T-helper 2 cell treated with Interferon-gamma antibody and Interleukin-4, amounts not matched to agents 5 μg/mL and 100 μg/mL, for 36 hours (primary cell): ENCODE data around the gene PSG1.
"Not testable (repeated sequence)": the region's sequence is repeated elsewhere in the genome, so short reads cannot be mapped to it uniquely, and the experiment has no call there.

Experiments used
- DNase-seq: peaks from one replicate; pipeline ENCODE4 v3.0.0; 2021; ENCODE audit warnings: low spot score
- H3K27ac Mint-ChIP-seq: one replicate; pipeline ENCODE4 v1.8.0; 2021; ENCODE audit warnings: mild to moderate bottlenecking, mixed read lengths
- H3K27me3 Mint-ChIP-seq: one replicate; pipeline ENCODE4 v1.8.0; 2021; ENCODE audit warnings: low read depth, mixed read lengths
- H3K36me3 Mint-ChIP-seq: one replicate; pipeline ENCODE4 v1.8.0; 2021; ENCODE audit warnings: low read depth, mixed read lengths
- H3K4me1 Mint-ChIP-seq: one replicate; pipeline ENCODE4 v1.8.0; 2021; ENCODE audit warnings: low read depth, mixed read lengths
- H3K4me3 Mint-ChIP-seq: one replicate; pipeline ENCODE4 v1.8.0; 2022; ENCODE audit warnings: mild to moderate bottlenecking, moderate library complexity, mixed read lengths
- H3K9me3 Mint-ChIP-seq: one replicate; pipeline ENCODE4 v1.8.0; 2021; ENCODE audit warnings: mixed read lengths

The PSG1 gene

GRCh38 chr19:42879613-42880012 lies at the start of gene PSG1:
Gene PSG1 (minus strand): TSS chr19:42879713. CDS start chr19:42879581, 132 bp downstream.
- no peaks in the 10 kb centered on the region for H3K9me3 Mint-ChIP-seq
- no peaks in the 10 kb centered on the region for H3K27me3 Mint-ChIP-seq
- H3K27ac Mint-ChIP-seq: no peak within 1 kb of the TSS
- no peaks in the 10 kb centered on the region for H3K4me1 Mint-ChIP-seq
- H3K36me3 Mint-ChIP-seq: no peaks in the 10 kb centered on the region
- H3K4me3 Mint-ChIP-seq: no peak within 1 kb of the TSS
- DNase-seq: no peak

DNA sequence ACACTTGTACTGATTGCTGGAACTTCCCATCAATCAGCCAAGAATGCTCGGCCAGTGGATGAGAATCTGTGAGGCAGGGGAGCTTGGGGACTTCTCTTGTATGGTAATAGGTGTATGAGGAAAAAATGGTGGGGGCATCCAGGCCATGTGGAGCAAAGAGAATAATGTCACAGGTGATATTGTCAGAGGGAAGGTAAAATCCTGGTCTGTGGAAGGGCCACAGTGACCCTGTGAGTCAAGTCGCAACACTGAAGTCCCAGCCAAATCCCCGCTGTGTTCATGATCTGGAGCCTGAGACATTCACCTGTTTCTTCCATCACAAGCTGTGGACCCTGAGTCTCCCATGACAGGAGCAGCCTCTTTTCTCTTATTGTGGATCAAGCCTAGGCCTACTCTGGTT lies 49.4 kb upstream of the PSG1 start:
- Mint-ChIP-seq H3K4me3 (no peak overlapping the region), H3K27ac (no peak overlapping the region), H3K9me3 (no peaks in the 10 kb centered on the region), H3K36me3 (no peaks in the 10 kb centered on the region), H3K27me3 (peaks cover 2% of the 10 kb centered on the region), H3K4me1 (no peaks in the 10 kb centered on the region)
- DNase-seq: no peak

DNA sequence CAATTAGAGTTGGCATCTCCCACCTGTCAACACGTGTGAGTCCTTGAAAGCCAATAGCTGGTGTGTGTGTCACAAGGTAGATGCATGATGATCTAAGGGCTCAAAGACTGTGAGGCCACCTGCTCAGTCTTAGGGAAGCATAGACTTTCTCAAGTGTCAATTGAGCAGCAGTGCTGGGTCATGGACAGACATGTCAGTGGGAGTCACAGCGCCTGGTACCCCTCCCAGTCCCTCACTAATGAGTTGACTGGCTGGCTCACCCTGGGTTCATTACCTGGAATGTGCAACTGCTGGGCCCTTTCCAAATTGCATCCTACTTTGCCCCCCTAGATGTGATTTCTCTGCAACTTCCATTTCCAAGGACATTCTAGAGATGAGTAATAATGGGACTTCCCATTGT lies 47.3 kb upstream of the PSG1 start:
- no peaks in the 10 kb centered on the region for H3K4me1 Mint-ChIP-seq
- H3K4me3 Mint-ChIP-seq: no peak overlapping the region
- H3K27ac Mint-ChIP-seq: no peak overlapping the region
- H3K36me3 Mint-ChIP-seq: no peaks in the 10 kb centered on the region
- no peaks in the 10 kb centered on the region for H3K9me3 Mint-ChIP-seq
- no peak for DNase-seq
- H3K27me3 Mint-ChIP-seq: peaks cover 2% of the 10 kb centered on the region

GRCh38 chr19:42923106-42923505 lies 43.6 kb upstream of the PSG1 start:
- DNase-seq, H3K9me3 Mint-ChIP-seq, H3K4me3 Mint-ChIP-seq, H3K27ac Mint-ChIP-seq, H3K4me1 Mint-ChIP-seq, H3K27me3 Mint-ChIP-seq, H3K36me3 Mint-ChIP-seq: not testable (repeated sequence)

GRCh38 chr19:42920971-42921370 lies 41.5 kb upstream of the PSG1 start:
- not testable (repeated sequence) for H3K36me3 Mint-ChIP-seq, H3K9me3 Mint-ChIP-seq, H3K27me3 Mint-ChIP-seq, H3K27ac Mint-ChIP-seq, DNase-seq, H3K4me3 Mint-ChIP-seq, H3K4me1 Mint-ChIP-seq

DNA sequence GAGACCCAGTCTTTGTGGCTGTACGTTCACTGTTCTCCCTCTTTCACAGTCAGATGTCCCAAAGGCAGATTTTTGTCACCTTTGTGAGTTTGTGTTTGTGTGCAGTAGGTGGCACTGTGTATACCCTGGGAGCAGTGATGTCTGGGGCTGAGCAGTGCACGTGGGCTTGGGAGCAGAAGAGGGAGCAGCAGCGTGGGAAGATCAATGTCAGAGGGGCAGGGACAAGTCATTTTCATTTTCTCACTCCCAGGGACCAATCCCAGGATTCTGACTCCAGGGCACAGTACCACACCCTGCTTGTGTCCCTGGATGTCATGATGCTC lies 40.2 kb upstream of the PSG1 start:
- Mint-ChIP-seq H3K27ac (no peak overlapping the region), H3K4me3 (no peak overlapping the region), H3K27me3 (no peaks in the 10 kb centered on the region), H3K4me1 (no peaks in the 10 kb centered on the region), H3K36me3 (no peaks in the 10 kb centered on the region), H3K9me3 (no peaks in the 10 kb centered on the region)
- no peak for DNase-seq

GRCh38 chr19:42919070-42919756 lies 39.7 kb upstream of the PSG1 start:
- not testable (repeated sequence) for DNase-seq, H3K9me3 Mint-ChIP-seq, H3K4me3 Mint-ChIP-seq, H3K36me3 Mint-ChIP-seq, H3K27ac Mint-ChIP-seq, H3K4me1 Mint-ChIP-seq, H3K27me3 Mint-ChIP-seq

- H3K4me3 Mint-ChIP-seq, H3K27ac Mint-ChIP-seq, H3K9me3 Mint-ChIP-seq, H3K27me3 Mint-ChIP-seq, H3K36me3 Mint-ChIP-seq, DNase-seq, H3K4me1 Mint-ChIP-seq: not testable (repeated sequence)
These were observed 39.0 kb upstream of the PSG1 start for GRCh38 chr19:42918377-42919069.

DNA sequence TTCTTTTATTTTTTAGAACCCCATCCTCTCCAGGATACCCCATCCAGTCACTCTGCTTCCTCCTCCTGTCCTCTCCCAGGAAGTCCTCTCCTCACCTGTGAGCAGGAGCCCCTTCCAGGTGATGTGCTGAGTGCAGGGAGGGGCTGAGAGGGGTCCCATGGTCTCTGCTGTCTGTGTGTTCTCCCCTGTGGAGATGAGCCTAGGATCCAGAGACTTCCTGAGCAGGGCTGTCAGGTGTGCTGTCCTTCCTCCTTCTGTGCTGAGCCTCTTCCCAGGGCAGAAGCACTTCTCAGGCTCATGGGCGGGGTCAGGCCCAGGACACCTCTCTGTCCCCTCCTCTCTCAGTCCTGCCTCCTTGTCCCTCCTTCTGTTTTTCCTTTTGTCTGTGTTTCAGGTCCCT lies 38.1 kb upstream of the PSG1 start, which contains the start of gene PSG6:
PSG6 (minus strand) TSS at position 261 of the 400 bp plus-strand sequence; CDS start at position 159, 102 bp downstream.
- not testable (repeated sequence) for H3K9me3 Mint-ChIP-seq, DNase-seq, H3K36me3 Mint-ChIP-seq, H3K27ac Mint-ChIP-seq, H3K4me1 Mint-ChIP-seq, H3K4me3 Mint-ChIP-seq, H3K27me3 Mint-ChIP-seq

GRCh38 chr19:42916931-42917330 lies 37.4 kb upstream of the PSG1 start:
- not testable (repeated sequence) for DNase-seq, H3K36me3 Mint-ChIP-seq, H3K27me3 Mint-ChIP-seq, H3K27ac Mint-ChIP-seq, H3K9me3 Mint-ChIP-seq, H3K4me3 Mint-ChIP-seq, H3K4me1 Mint-ChIP-seq

DNA sequence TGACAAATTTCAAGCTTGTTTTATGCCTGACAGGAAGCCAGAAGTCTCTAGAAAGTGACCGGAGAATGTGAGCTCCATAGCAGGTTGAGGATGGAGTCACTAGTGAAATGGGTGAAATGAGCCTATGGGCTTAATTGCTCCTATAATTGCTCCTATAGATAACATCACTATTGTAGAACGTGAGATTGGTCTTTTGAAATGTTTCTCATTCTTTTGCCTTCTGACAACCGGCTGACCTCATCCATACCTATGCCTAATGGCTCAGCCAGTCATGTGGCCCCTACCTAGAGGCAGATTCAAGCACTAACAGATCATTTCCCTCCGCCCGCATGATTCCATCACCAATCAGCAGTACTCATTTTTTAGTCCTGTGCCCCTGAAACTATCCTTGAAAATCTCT lies 34.0 kb upstream of the PSG1 start:
- H3K27ac Mint-ChIP-seq, H3K27me3 Mint-ChIP-seq: not testable (repeated sequence)

GRCh38 chr19:42912941-42913340 lies 33.4 kb upstream of the PSG1 start:
- not testable (repeated sequence) for H3K4me3 Mint-ChIP-seq, H3K4me1 Mint-ChIP-seq, H3K27ac Mint-ChIP-seq, H3K9me3 Mint-ChIP-seq, DNase-seq, H3K27me3 Mint-ChIP-seq, H3K36me3 Mint-ChIP-seq

More for the DNA sequence above, 34.0 kb upstream of the PSG1 start:
- not testable (repeated sequence) for H3K9me3 Mint-ChIP-seq, DNase-seq, H3K4me1 Mint-ChIP-seq, H3K36me3 Mint-ChIP-seq, H3K4me3 Mint-ChIP-seq

- H3K4me1 Mint-ChIP-seq, H3K27me3 Mint-ChIP-seq, DNase-seq, H3K4me3 Mint-ChIP-seq, H3K36me3 Mint-ChIP-seq, H3K27ac Mint-ChIP-seq, H3K9me3 Mint-ChIP-seq: not testable (repeated sequence)
These were observed 32.2 kb upstream of the PSG1 start for GRCh38 chr19:42911731-42912130.

DNA sequence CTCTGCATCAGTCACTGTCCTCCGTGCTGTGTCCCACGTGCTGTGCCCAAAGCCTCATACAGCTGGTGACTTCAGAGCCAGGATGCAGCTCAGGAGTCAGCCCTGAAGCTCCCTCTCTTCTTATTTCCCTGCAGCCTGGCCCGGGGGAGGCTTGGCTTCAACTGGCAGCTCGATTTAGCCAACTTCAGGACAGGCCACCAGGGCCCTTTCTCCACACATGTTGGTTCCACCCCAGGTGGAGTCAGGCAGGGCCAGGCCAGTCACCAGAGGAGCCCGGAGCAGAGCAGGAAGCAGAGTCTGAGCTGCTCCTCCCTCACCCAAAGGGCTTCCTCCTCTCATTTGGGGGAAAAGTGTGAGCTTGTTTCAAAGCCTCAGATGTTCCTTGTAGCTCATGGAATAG lies 26.6 kb upstream of the PSG1 start:
- not testable (repeated sequence) for H3K4me3 Mint-ChIP-seq, H3K4me1 Mint-ChIP-seq, DNase-seq, H3K9me3 Mint-ChIP-seq, H3K27ac Mint-ChIP-seq, H3K36me3 Mint-ChIP-seq, H3K27me3 Mint-ChIP-seq

- DNase-seq, H3K4me1 Mint-ChIP-seq, H3K9me3 Mint-ChIP-seq, H3K27me3 Mint-ChIP-seq, H3K27ac Mint-ChIP-seq, H3K4me3 Mint-ChIP-seq, H3K36me3 Mint-ChIP-seq: not testable (repeated sequence)
These were observed 21.0 kb upstream of the PSG1 start for GRCh38 chr19:42900561-42900960.
